ENCODE measurements around the gene ALKBH5.

Gene ALKBH5

GRCh38 chr17:18166894-18167293 lies 16.7 kb upstream of the ALKBH5 start:
- no peak overlapping the region for H3K4me3 ChIP-seq (ENCODE audit: low read depth, low read length)
- H3K27me3 ChIP-seq (ENCODE audit: insufficient read depth, low read depth, severe bottlenecking) = no peaks in the 10 kb centered on the region
- no peak for DNase-seq
- H3K9me3 ChIP-seq (ENCODE audit: severe bottlenecking) = no peaks in the 10 kb centered on the region
- no peaks in the 10 kb centered on the region for H3K36me3 ChIP-seq
- H3K27ac ChIP-seq = no peak overlapping the region
- peak; percentile 35 for TF ChIP-seq CTCF (IDR thresholded peaks at IDR 0.05; ENCODE audit: low read depth, low read length)

- no peak overlapping the region for H3K27ac ChIP-seq
- H3K27me3 ChIP-seq (ENCODE audit: insufficient read depth, low read depth, severe bottlenecking) = no peaks in the 10 kb centered on the region
- H3K9me3 ChIP-seq (ENCODE audit: severe bottlenecking) = no peaks in the 10 kb centered on the region
- DNase-seq = no peak
- TF ChIP-seq CTCF (IDR thresholded peaks at IDR 0.05; ENCODE audit: low read depth, low read length) = no peak
- no peak overlapping the region for H3K4me3 ChIP-seq (ENCODE audit: low read depth, low read length)
- no peaks in the 10 kb centered on the region for H3K36me3 ChIP-seq
These were observed 16.2 kb upstream of the ALKBH5 start for GRCh38 chr17:18167421-18167820.

- no peak overlapping the region for H3K4me3 ChIP-seq (ENCODE audit: low read depth, low read length)
- no peak for DNase-seq
- H3K27ac ChIP-seq = no peak overlapping the region
- no peaks in the 10 kb centered on the region for H3K36me3 ChIP-seq
- TF ChIP-seq CTCF (IDR thresholded peaks at IDR 0.05; ENCODE audit: low read depth, low read length) = 0 out of 2 replicates have a peak, but pooled peaks have one; percentile 7
- no peaks in the 10 kb centered on the region for H3K9me3 ChIP-seq (ENCODE audit: severe bottlenecking)
- H3K27me3 ChIP-seq (ENCODE audit: insufficient read depth, low read depth, severe bottlenecking) = no peaks in the 10 kb centered on the region
These were observed 10.9 kb upstream of the ALKBH5 start for GRCh38 chr17:18172531-18173278.

GRCh38 chr17:18173740-18174139 lies 9.9 kb upstream of the ALKBH5 start:
- H3K9me3 ChIP-seq (ENCODE audit: severe bottlenecking) = no peaks in the 10 kb centered on the region
- DNase-seq = no peak
- no peak overlapping the region for H3K27ac ChIP-seq
- no peaks in the 10 kb centered on the region for H3K36me3 ChIP-seq
- TF ChIP-seq CTCF (IDR thresholded peaks at IDR 0.05; ENCODE audit: low read depth, low read length) = no peak
- H3K4me3 ChIP-seq (ENCODE audit: low read depth, low read length) = no peak overlapping the region
- no peaks in the 10 kb centered on the region for H3K27me3 ChIP-seq (ENCODE audit: insufficient read depth, low read depth, severe bottlenecking)

- H3K4me3 ChIP-seq (ENCODE audit: low read depth, low read length) = no peak overlapping the region
- no peaks in the 10 kb centered on the region for H3K9me3 ChIP-seq (ENCODE audit: severe bottlenecking)
- no peaks in the 10 kb centered on the region for H3K27me3 ChIP-seq (ENCODE audit: insufficient read depth, low read depth, severe bottlenecking)
- no peak for TF ChIP-seq CTCF (IDR thresholded peaks at IDR 0.05; ENCODE audit: low read depth, low read length)
- no peak for DNase-seq
- no peaks in the 10 kb centered on the region for H3K36me3 ChIP-seq
- H3K27ac ChIP-seq = no peak overlapping the region
These were observed 7.5 kb upstream of the ALKBH5 start for GRCh38 chr17:18176176-18176575.

GRCh38 chr17:18177133-18177532 lies 6.5 kb upstream of the ALKBH5 start:
- Histone ChIP-seq H3K9me3 (ENCODE audit: severe bottlenecking) (no peaks in the 10 kb centered on the region), H3K27ac (no peak overlapping the region), H3K36me3 (no peaks in the 10 kb centered on the region), H3K4me3 (ENCODE audit: low read depth, low read length) (no peak overlapping the region), H3K27me3 (ENCODE audit: insufficient read depth, low read depth, severe bottlenecking) (no peaks in the 10 kb centered on the region)
- TF ChIP-seq CTCF (IDR thresholded peaks at IDR 0.05; ENCODE audit: low read depth, low read length) = no peak
- DNase-seq = no peak

Data from WERI-Rb-1 (cell line).